ENCODE results near the gene RAX2.

RAX2 gene

GRCh38 chr19:3784607-3785450, 12.8 kb upstream of the RAX2 start:
- H3K9ac ChIP-seq (ENCODE audit: low read length), result peak overlapping the region; percentile 49
- no peak overlapping the region for H2BK15ac ChIP-seq (ENCODE audit: low read depth, poor library complexity, severe bottlenecking)
- no peak overlapping the region for H2BK120ac ChIP-seq (ENCODE audit: low read depth, low read length)
- H3K14ac ChIP-seq (ENCODE audit: low read length in 2 of 2), result no peak overlapping the region
- no peak overlapping the region for H3K4me2 ChIP-seq (ENCODE audit: low read length, poor library complexity, severe bottlenecking)
- H3K9me3 ChIP-seq (ENCODE audit: control insufficient read depth, low read length), result peaks cover 20% of the 10 kb centered on the region
- H2BK5ac ChIP-seq (ENCODE audit: low read depth, low read length, poor library complexity, severe bottlenecking), result no peak overlapping the region
- no peak overlapping the region for H2AFZ ChIP-seq (ENCODE audit: low read depth, low read length)
- H3K23ac ChIP-seq (ENCODE audit: low read length in 2 of 2), result no peak overlapping the region
- no peaks in the 10 kb centered on the region for H3K79me1 ChIP-seq (replicated peaks; ENCODE audit: low read length, poor library complexity, severe bottlenecking)
- peaks cover 10% of the 10 kb centered on the region for H3K4me1 ChIP-seq (ENCODE audit: control insufficient read depth, insufficient read depth, low read depth, low read length)
- H4K91ac ChIP-seq (ENCODE audit: low read length), result no peak overlapping the region
- no peak overlapping the region for H4K8ac ChIP-seq (ENCODE audit: low read length)
- no peak overlapping the region for H3K18ac ChIP-seq (ENCODE audit: low read depth in 1 of 2, low read length in 2 of 2)
- H3K4me3 ChIP-seq (ENCODE audit: insufficient read depth in 1 of 2, low read depth in 1 of 2, low read length in 2 of 2), result no peak overlapping the region
- no peaks in the 10 kb centered on the region for H3K36me3 ChIP-seq (ENCODE audit: control insufficient read depth in 1 of 2, insufficient read depth in 2 of 2, low read depth in 1 of 2, low read length in 2 of 2)
- no peak overlapping the region for H2BK12ac ChIP-seq (ENCODE audit: low read length in 2 of 2)
- no peak overlapping the region for H2AK5ac ChIP-seq (ENCODE audit: low read length, severe bottlenecking)
- H3K27me3 ChIP-seq (ENCODE audit: control insufficient read depth in 1 of 2, insufficient read depth in 1 of 2, low read length in 2 of 2), result peaks cover 24 to 40% of the 10 kb centered on the region in 2 experiments
- WGBS, result 52% methylated on average over 21 of the region's 25 CpGs
- DNase-seq, result no peak
- H3K4ac ChIP-seq (ENCODE audit: low read depth in 1 of 2, low read length in 2 of 2), result no peak overlapping the region
- no peak overlapping the region for H3K27ac ChIP-seq (ENCODE audit: low read length, poor library complexity, severe bottlenecking)

GRCh38 chr19:3783660-3784584, 11.9 kb upstream of the RAX2 start:
- no peak overlapping the region for H3K18ac ChIP-seq (ENCODE audit: low read depth in 1 of 2, low read length in 2 of 2)
- H3K4ac ChIP-seq (ENCODE audit: low read depth in 1 of 2, low read length in 2 of 2), result no peak overlapping the region
- H2BK15ac ChIP-seq (ENCODE audit: low read depth, poor library complexity, severe bottlenecking), result no peak overlapping the region
- H3K4me3 ChIP-seq (ENCODE audit: insufficient read depth in 1 of 2, low read depth in 1 of 2, low read length in 2 of 2), result peak overlapping the region in 1 of 2 experiments; percentile 14
- H3K9me3 ChIP-seq (ENCODE audit: control insufficient read depth, low read length), result peaks cover 20% of the 10 kb centered on the region
- H4K8ac ChIP-seq (ENCODE audit: low read length), result no peak overlapping the region
- peaks cover 24 to 35% of the 10 kb centered on the region in 2 experiments for H3K27me3 ChIP-seq (ENCODE audit: control insufficient read depth in 1 of 2, insufficient read depth in 1 of 2, low read length in 2 of 2)
- no peak overlapping the region for H2AFZ ChIP-seq (ENCODE audit: low read depth, low read length)
- H3K4me2 ChIP-seq (ENCODE audit: low read length, poor library complexity, severe bottlenecking), result no peak overlapping the region
- H3K79me1 ChIP-seq (replicated peaks; ENCODE audit: low read length, poor library complexity, severe bottlenecking), result no peaks in the 10 kb centered on the region
- H3K4me1 ChIP-seq (ENCODE audit: control insufficient read depth, insufficient read depth, low read depth, low read length), result peaks cover 10% of the 10 kb centered on the region
- no peak for DNase-seq
- H4K91ac ChIP-seq (ENCODE audit: low read length), result no peak overlapping the region
- H3K14ac ChIP-seq (ENCODE audit: low read length in 2 of 2), result no peak overlapping the region
- no peak overlapping the region for H3K27ac ChIP-seq (ENCODE audit: low read length, poor library complexity, severe bottlenecking)
- H3K36me3 ChIP-seq (ENCODE audit: control insufficient read depth in 1 of 2, insufficient read depth in 2 of 2, low read depth in 1 of 2, low read length in 2 of 2), result no peaks in the 10 kb centered on the region
- no peak overlapping the region for H2AK5ac ChIP-seq (ENCODE audit: low read length, severe bottlenecking)
- H2BK12ac ChIP-seq (ENCODE audit: low read length in 2 of 2), result no peak overlapping the region
- no peak overlapping the region for H2BK120ac ChIP-seq (ENCODE audit: low read depth, low read length)
- H3K23ac ChIP-seq (ENCODE audit: low read length in 2 of 2), result no peak overlapping the region
- WGBS, result 81% methylated on average over 46 of the region's 49 CpGs
- H3K9ac ChIP-seq (ENCODE audit: low read length), result no peak overlapping the region
- no peak overlapping the region for H2BK5ac ChIP-seq (ENCODE audit: low read depth, low read length, poor library complexity, severe bottlenecking)

GRCh38 chr19:3782903-3783302, 10.9 kb upstream of the RAX2 start:
- Histone ChIP-seq H3K4me1 (ENCODE audit: control insufficient read depth, insufficient read depth, low read depth, low read length) (peaks cover 10% of the 10 kb centered on the region), H3K23ac (ENCODE audit: low read length in 2 of 2) (no peak overlapping the region), H3K14ac (ENCODE audit: low read length in 2 of 2) (no peak overlapping the region), H3K4me2 (ENCODE audit: low read length, poor library complexity, severe bottlenecking) (no peak overlapping the region), H2BK15ac (ENCODE audit: low read depth, poor library complexity, severe bottlenecking) (no peak overlapping the region), H4K91ac (ENCODE audit: low read length) (no peak overlapping the region), H2AK5ac (ENCODE audit: low read length, severe bottlenecking) (no peak overlapping the region), H3K27me3 (ENCODE audit: control insufficient read depth in 1 of 2, insufficient read depth in 1 of 2, low read length in 2 of 2) (peaks cover 24 to 30% of the 10 kb centered on the region in 2 experiments), H2BK12ac (ENCODE audit: low read length in 2 of 2) (no peak overlapping the region), H3K79me1 (replicated peaks; ENCODE audit: low read length, poor library complexity, severe bottlenecking) (no peaks in the 10 kb centered on the region), H3K4me3 (ENCODE audit: insufficient read depth in 1 of 2, low read depth in 1 of 2, low read length in 2 of 2) (no peak overlapping the region), H2BK5ac (ENCODE audit: low read depth, low read length, poor library complexity, severe bottlenecking) (no peak overlapping the region), H4K8ac (ENCODE audit: low read length) (no peak overlapping the region), H3K4ac (ENCODE audit: low read depth in 1 of 2, low read length in 2 of 2) (no peak overlapping the region), H3K9me3 (ENCODE audit: control insufficient read depth, low read length) (peaks cover 20% of the 10 kb centered on the region), H3K36me3 (ENCODE audit: control insufficient read depth in 1 of 2, insufficient read depth in 2 of 2, low read depth in 1 of 2, low read length in 2 of 2) (no peaks in the 10 kb centered on the region), H3K9ac (ENCODE audit: low read length) (no peak overlapping the region), H2AFZ (ENCODE audit: low read depth, low read length) (no peak overlapping the region), H2BK120ac (ENCODE audit: low read depth, low read length) (no peak overlapping the region), H3K27ac (ENCODE audit: low read length, poor library complexity, severe bottlenecking) (no peak overlapping the region), H3K18ac (ENCODE audit: low read depth in 1 of 2, low read length in 2 of 2) (no peak overlapping the region)
- WGBS, result 89% methylated on average over 10 of the region's 13 CpGs
- DNase-seq, result no peak

GRCh38 chr19:3782330-3782729, 10.3 kb upstream of the RAX2 start:
- WGBS, result 82% methylated on average over 1 of the region's 1 CpG

More at GRCh38 chr19:3782330-3782729, 10.3 kb upstream of the RAX2 start:
- no peak overlapping the region for H2BK5ac ChIP-seq (ENCODE audit: low read depth, low read length, poor library complexity, severe bottlenecking)
- DNase-seq, result no peak
- no peak overlapping the region for H4K8ac ChIP-seq (ENCODE audit: low read length)
- H3K14ac ChIP-seq (ENCODE audit: low read length in 2 of 2), result no peak overlapping the region
- H3K9ac ChIP-seq (ENCODE audit: low read length), result no peak overlapping the region
- H4K91ac ChIP-seq (ENCODE audit: low read length), result no peak overlapping the region
- no peaks in the 10 kb centered on the region for H3K36me3 ChIP-seq (ENCODE audit: control insufficient read depth in 1 of 2, insufficient read depth in 2 of 2, low read depth in 1 of 2, low read length in 2 of 2)
- peaks cover 24 to 30% of the 10 kb centered on the region in 2 experiments for H3K27me3 ChIP-seq (ENCODE audit: control insufficient read depth in 1 of 2, insufficient read depth in 1 of 2, low read length in 2 of 2)
- no peak overlapping the region for H3K4ac ChIP-seq (ENCODE audit: low read depth in 1 of 2, low read length in 2 of 2)
- no peak overlapping the region for H3K27ac ChIP-seq (ENCODE audit: low read length, poor library complexity, severe bottlenecking)
- peaks cover 20% of the 10 kb centered on the region for H3K9me3 ChIP-seq (ENCODE audit: control insufficient read depth, low read length)
- peak overlapping the region in 1 of 2 experiments; percentile 33 for H3K4me3 ChIP-seq (ENCODE audit: insufficient read depth in 1 of 2, low read depth in 1 of 2, low read length in 2 of 2)
- H3K18ac ChIP-seq (ENCODE audit: low read depth in 1 of 2, low read length in 2 of 2), result no peak overlapping the region
- no peaks in the 10 kb centered on the region for H3K79me1 ChIP-seq (replicated peaks; ENCODE audit: low read length, poor library complexity, severe bottlenecking)
- no peak overlapping the region for H2AK5ac ChIP-seq (ENCODE audit: low read length, severe bottlenecking)
- no peak overlapping the region for H2BK12ac ChIP-seq (ENCODE audit: low read length in 2 of 2)
- no peak overlapping the region for H2BK120ac ChIP-seq (ENCODE audit: low read depth, low read length)
- H2BK15ac ChIP-seq (ENCODE audit: low read depth, poor library complexity, severe bottlenecking), result no peak overlapping the region
- no peak overlapping the region for H2AFZ ChIP-seq (ENCODE audit: low read depth, low read length)
- peaks cover 10% of the 10 kb centered on the region for H3K4me1 ChIP-seq (ENCODE audit: control insufficient read depth, insufficient read depth, low read depth, low read length)
- no peak overlapping the region for H3K4me2 ChIP-seq (ENCODE audit: low read length, poor library complexity, severe bottlenecking)
- H3K23ac ChIP-seq (ENCODE audit: low read length in 2 of 2), result no peak overlapping the region

Measured in mesenchymal stem cell (in vitro differentiated cells and primary cell).